ENCODE measurements around the gene LMO1. TPM values are rescaled to one million over a fixed set of nuclear protein-coding genes. Genes with fewer than 3 reads are reported as not detected.

LMO1 gene
- total and polyA plus RNA-seq, 9 of the 15 experiments (the other 6 are each of a cell fraction or from before 2014, with no cell fraction given) = not detected

DNA sequence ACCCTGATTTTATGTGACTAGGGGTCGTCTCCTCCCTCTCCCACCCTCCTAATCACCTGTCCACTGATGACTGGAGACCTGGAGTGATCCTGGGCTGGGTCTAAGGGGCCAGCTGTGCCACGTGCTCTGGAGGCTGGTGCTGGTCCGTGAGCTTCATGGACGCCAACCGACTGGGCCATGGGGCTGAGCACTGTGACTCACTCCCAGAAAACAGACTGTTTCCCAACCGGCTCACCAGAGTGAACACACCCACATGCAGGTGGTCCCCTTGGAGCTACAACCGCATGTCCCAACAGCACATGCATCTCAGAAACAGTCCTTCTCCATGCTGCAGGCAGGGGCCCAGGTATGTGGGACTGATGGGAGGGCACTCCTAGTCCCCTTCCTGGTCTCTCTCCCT is 14.0 kb upstream of the LMO1 start:
- no peak for FAIRE-seq
- no peak for ATAC-seq
- Histone ChIP-seq H3K27ac (ENCODE audit: extremely low read depth, low read depth, low read length) (no peak overlapping the region), H3K4me3 (no peak overlapping the region), H3K9me3 (replicated peaks; ENCODE audit: control insufficient read depth, insufficient read depth, low read depth, low read length) (no peaks in the 10 kb centered on the region), H3K27me3 (ENCODE audit: control insufficient read depth in 2 of 2, insufficient read depth in 2 of 2, low read length in 2 of 2) (peaks cover 7% of the 10 kb centered on the region in 2 experiments), H4K20me1 (replicated peaks; ENCODE audit: control insufficient read depth, insufficient read depth, low read length) (no peaks in the 10 kb centered on the region; the same call in 1 of the 2 replicates), H3K79me2 (ENCODE audit: control insufficient read depth, insufficient read depth, low read length) (no peaks in the 10 kb centered on the region), H3K9ac (ENCODE audit: insufficient read depth in 1 of 2, low read depth in 2 of 2, low read length in 2 of 2) (no peak overlapping the region), H3K4me2 (ENCODE audit: insufficient read depth, low read length) (no peak overlapping the region), H2AFZ (ENCODE audit: low read depth, low read length) (no peak overlapping the region), H3K36me3 (ENCODE audit: control insufficient read depth, insufficient read depth, low read length) (no peaks in the 10 kb centered on the region), H3K9me1 (ENCODE audit: control insufficient read depth, insufficient read depth, low read length) (no peaks in the 10 kb centered on the region), H3K4me1 (replicated peaks in 1 of 2; ENCODE audit: control insufficient read depth in 2 of 2, insufficient read depth in 2 of 2, low read length in 2 of 2) (no peaks in the 10 kb centered on the region)
- BruUV-seq (replicated peaks) = no TSS peak
- POLR2A ChIA-PET = interaction anchor here (0.8 kb wide), 1 partner anchor 13 kb away, joined by 5 read pairs; no protein-coding TSS in a partner anchor
- intact Hi-C loops (cut with micrococcal nuclease) (no loop called here), in situ Hi-C loops (cut with MboI) (no loop called here)
- CTCF ChIA-PET (ENCODE audit: low intra/inter-chr PET ratio) = no interaction called here
- DNase-seq (ENCODE audit: extremely low read depth in 1 of 4, low spot score in 3 of 4) = no peak
- TF ChIP-seq, protein P1, sequence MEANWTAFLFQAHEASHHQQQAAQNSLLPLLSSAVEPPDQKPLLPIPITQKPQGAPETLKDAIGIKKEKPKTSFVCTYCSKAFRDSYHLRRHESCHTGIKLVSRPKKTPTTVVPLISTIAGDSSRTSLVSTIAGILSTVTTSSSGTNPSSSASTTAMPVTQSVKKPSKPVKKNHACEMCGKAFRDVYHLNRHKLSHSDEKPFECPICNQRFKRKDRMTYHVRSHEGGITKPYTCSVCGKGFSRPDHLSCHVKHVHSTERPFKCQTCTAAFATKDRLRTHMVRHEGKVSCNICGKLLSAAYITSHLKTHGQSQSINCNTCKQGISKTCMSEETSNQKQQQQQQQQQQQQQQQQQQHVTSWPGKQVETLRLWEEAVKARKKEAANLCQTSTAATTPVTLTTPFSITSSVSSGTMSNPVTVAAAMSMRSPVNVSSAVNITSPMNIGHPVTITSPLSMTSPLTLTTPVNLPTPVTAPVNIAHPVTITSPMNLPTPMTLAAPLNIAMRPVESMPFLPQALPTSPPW (CRISPR knock-in tag; IDR thresholded peaks at IDR 0.05) = no peak
- TF ChIP-seq, protein P2, sequence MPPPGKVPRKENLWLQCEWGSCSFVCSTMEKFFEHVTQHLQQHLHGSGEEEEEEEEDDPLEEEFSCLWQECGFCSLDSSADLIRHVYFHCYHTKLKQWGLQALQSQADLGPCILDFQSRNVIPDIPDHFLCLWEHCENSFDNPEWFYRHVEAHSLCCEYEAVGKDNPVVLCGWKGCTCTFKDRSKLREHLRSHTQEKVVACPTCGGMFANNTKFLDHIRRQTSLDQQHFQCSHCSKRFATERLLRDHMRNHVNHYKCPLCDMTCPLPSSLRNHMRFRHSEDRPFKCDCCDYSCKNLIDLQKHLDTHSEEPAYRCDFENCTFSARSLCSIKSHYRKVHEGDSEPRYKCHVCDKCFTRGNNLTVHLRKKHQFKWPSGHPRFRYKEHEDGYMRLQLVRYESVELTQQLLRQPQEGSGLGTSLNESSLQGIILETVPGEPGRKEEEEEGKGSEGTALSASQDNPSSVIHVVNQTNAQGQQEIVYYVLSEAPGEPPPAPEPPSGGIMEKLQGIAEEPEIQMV (tag; conservative IDR thresholded peaks at IDR 0.05; ENCODE audit: low read depth) = no peak
- TF ChIP-seq BCL6 (CRISPR knock-in tag; IDR thresholded peaks at IDR 0.05) (no peak), ZNF311 (CRISPR knock-in tag; IDR thresholded peaks at IDR 0.05) (no peak), TGIF2 (CRISPR knock-in tag; IDR thresholded peaks at IDR 0.05) (no peak), FOS (IDR thresholded peaks at IDR 0.05; ENCODE audit: extremely low read depth, insufficient read length) (no peak), STAT5A (IDR thresholded peaks at IDR 0.05; ENCODE audit: borderline replicate concordance, low read length) (no peak), SIRT6 (IDR thresholded peaks at IDR 0.05; ENCODE audit: low read depth, low read length) (no peak)
- 0% methylated on average over 7 of the region's 7 CpGs for WGBS (ENCODE audit: insufficient coverage, low coverage, missing lambda C conversion rate)
